A673 (cell line): Measurements from ENCODE around the gene LRRC8D.

ENCODE experiments used
- CTCF ChIP-seq: fragments of 300-800, 200-600 bp; sonication (generic); conservative IDR thresholded peaks from 2 replicates; pipeline ENCODE4 v1.5.1; 2017; ENCODE audit warnings: low read depth, mild to moderate bottlenecking, antibody characterized with exemption, low read length, moderate library complexity, mixed read lengths
- EZH2 ChIP-seq: fragments of 200-600 bp; sonication (generic); IDR thresholded peaks from 2 replicates; pipeline ENCODE4 v1.6.1; 2017; ENCODE audit warnings: borderline replicate concordance, low read depth, mild to moderate bottlenecking, mixed read lengths, antibody characterized with exemption, low read length; ENCODE audit not compliant: poor library complexity, severe bottlenecking

GRCh38 chr1:89938171-89939055 lies 117.6 kb downstream of the LRRC8D start:
- TF ChIP-seq CTCF, result no peak
- no peak for TF ChIP-seq EZH2
